ENCODE results near the gene NSMCE3. TPM values are rescaled to one million over a fixed set of nuclear protein-coding genes. Genes with fewer than 3 reads are reported as not detected.

NSMCE3 gene
- 1 to 10 TPM; 2.8 to 3.3 TPM for total RNA-seq
- polyA plus RNA-seq = 1 to 10 TPM; 2.3 to 2.7 TPM

- H3K36me3 ChIP-seq (ENCODE audit: control insufficient read depth in 4 of 4, insufficient read depth in 3 of 4, low read depth in 1 of 4, low read length in 3 of 4) = no peaks in the 10 kb centered on the region
- peaks cover 2 to 25% (median 17%) of the 10 kb centered on the region in 4 donors for H3K4me1 ChIP-seq (ENCODE audit: control insufficient read depth in 4 of 4, insufficient read depth in 4 of 4, low read length in 3 of 4)
- no peaks in the 10 kb centered on the region for H3K27me3 ChIP-seq (ENCODE audit: control insufficient read depth in 4 of 4, insufficient read depth in 4 of 4, low read length in 3 of 4)
- peak within 1 kb of the TSS; percentile 72 to 79 for H3K27ac ChIP-seq (ENCODE audit: low read depth in 1 of 2, low read length in 2 of 2)
- H3K9me3 ChIP-seq (ENCODE audit: control insufficient read depth in 4 of 4, low read length in 3 of 4) = no peaks in the 10 kb centered on the region
- DNase-seq (ENCODE audit: low spot score) = peak; percentile 87
- no peak for TF ChIP-seq FOXA2 (IDR thresholded peaks at IDR 0.05)
- peak; percentile 9 to 39 for TF ChIP-seq RAD21 (IDR thresholded peaks at IDR 0.05)
- TF ChIP-seq REST (IDR thresholded peaks at IDR 0.05) = no peak
- TF ChIP-seq FOXA1 (IDR thresholded peaks at IDR 0.05) = no peak
- TF ChIP-seq, protein P1, sequence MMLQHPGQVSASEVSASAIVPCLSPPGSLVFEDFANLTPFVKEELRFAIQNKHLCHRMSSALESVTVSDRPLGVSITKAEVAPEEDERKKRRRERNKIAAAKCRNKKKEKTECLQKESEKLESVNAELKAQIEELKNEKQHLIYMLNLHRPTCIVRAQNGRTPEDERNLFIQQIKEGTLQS (IDR thresholded peaks at IDR 0.05) = no peak
- TF ChIP-seq RXRA (IDR thresholded peaks at IDR 0.05) = peak in 1 of 2 donors; percentile 12
- H3K9ac ChIP-seq (ENCODE audit: low read depth in 1 of 2, low read length in 2 of 2) = peak within 1 kb of the TSS; percentile 67 to 87
- under 1% methylated on average over 68 of the region's 68 CpGs for WGBS
- peak within 1 kb of the TSS; percentile 80 to 91 (median 86) for H3K4me3 ChIP-seq (ENCODE audit: low read depth in 1 of 3, low read length in 3 of 3)
These were observed at the start of gene NSMCE3 for GRCh38 chr15:29269485-29270168. TSS of gene NSMCE3 (minus strand) at chr15:29269822. CDS start at chr15:29269705, 117 bp downstream.

DNA sequence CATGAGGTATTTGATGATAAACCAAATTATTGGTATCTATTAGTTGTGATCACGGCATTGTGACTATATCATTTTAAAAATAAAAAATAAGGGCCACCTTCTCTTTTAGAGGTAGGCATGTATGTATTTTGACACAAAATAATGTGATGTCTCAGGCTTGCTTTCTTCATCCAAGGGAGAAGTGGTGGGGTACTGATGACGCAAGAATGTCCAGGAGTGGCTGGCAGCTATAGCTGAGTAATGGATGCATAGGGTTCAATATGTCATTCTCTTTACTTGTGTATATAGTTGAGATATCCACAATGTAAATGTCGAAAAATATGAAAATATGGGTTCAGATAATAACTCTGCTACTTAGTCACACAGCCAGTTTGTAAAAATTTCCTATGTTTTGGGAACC is 46.8 kb upstream of the NSMCE3 start:
- Histone ChIP-seq H3K27me3 (ENCODE audit: control insufficient read depth in 4 of 4, insufficient read depth in 4 of 4, low read length in 3 of 4) (peaks cover 0 to 2% (median 0%) of the 10 kb centered on the region in 4 donors), H3K36me3 (ENCODE audit: control insufficient read depth in 4 of 4, insufficient read depth in 3 of 4, low read depth in 1 of 4, low read length in 3 of 4) (no peaks in the 10 kb centered on the region), H3K4me1 (ENCODE audit: control insufficient read depth in 4 of 4, insufficient read depth in 4 of 4, low read length in 3 of 4) (no peaks in the 10 kb centered on the region), H3K4me3 (ENCODE audit: low read depth in 1 of 3, low read length in 3 of 3) (no peak overlapping the region), H3K9ac (ENCODE audit: low read depth in 1 of 2, low read length in 2 of 2) (no peak overlapping the region), H3K27ac (ENCODE audit: low read depth in 1 of 2, low read length in 2 of 2) (no peak overlapping the region), H3K9me3 (ENCODE audit: control insufficient read depth in 4 of 4, low read length in 3 of 4) (peaks cover 0 to 4% (median 0%) of the 10 kb centered on the region in 4 donors)
- no peak for DNase-seq (ENCODE audit: low spot score)
- TF ChIP-seq FOXA1 (IDR thresholded peaks at IDR 0.05) = no peak
- TF ChIP-seq, protein P2, sequence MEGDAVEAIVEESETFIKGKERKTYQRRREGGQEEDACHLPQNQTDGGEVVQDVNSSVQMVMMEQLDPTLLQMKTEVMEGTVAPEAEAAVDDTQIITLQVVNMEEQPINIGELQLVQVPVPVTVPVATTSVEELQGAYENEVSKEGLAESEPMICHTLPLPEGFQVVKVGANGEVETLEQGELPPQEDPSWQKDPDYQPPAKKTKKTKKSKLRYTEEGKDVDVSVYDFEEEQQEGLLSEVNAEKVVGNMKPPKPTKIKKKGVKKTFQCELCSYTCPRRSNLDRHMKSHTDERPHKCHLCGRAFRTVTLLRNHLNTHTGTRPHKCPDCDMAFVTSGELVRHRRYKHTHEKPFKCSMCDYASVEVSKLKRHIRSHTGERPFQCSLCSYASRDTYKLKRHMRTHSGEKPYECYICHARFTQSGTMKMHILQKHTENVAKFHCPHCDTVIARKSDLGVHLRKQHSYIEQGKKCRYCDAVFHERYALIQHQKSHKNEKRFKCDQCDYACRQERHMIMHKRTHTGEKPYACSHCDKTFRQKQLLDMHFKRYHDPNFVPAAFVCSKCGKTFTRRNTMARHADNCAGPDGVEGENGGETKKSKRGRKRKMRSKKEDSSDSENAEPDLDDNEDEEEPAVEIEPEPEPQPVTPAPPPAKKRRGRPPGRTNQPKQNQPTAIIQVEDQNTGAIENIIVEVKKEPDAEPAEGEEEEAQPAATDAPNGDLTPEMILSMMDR (IDR thresholded peaks at IDR 0.05; ENCODE audit: low read depth, low read length, missing input control) = no peak
- no peak for TF ChIP-seq JUND (IDR thresholded peaks at IDR 0.05)
- TF ChIP-seq GABPA (IDR thresholded peaks at IDR 0.05 in 1 of 2, conservative IDR thresholded peaks at IDR 0.05 in 1 of 2) = no peak
- TF ChIP-seq, protein P3, sequence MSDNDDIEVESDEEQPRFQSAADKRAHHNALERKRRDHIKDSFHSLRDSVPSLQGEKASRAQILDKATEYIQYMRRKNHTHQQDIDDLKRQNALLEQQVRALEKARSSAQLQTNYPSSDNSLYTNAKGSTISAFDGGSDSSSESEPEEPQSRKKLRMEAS (IDR thresholded peaks at IDR 0.05) = no peak
- TF ChIP-seq HNF4G (IDR thresholded peaks at IDR 0.05) = no peak
- TF ChIP-seq FOXA2 (IDR thresholded peaks at IDR 0.05) = no peak
- TF ChIP-seq REST (IDR thresholded peaks at IDR 0.05) = no peak
- TF ChIP-seq, protein P1 (IDR thresholded peaks at IDR 0.05) = no peak
- TF ChIP-seq NR2F2 (IDR thresholded peaks at IDR 0.05) = no peak
- no peak for TF ChIP-seq SP1 (IDR thresholded peaks at IDR 0.05)
- TF ChIP-seq RAD21 (IDR thresholded peaks at IDR 0.05) = no peak
- WGBS = 83% methylated on average over 3 of the region's 3 CpGs
